Trophoblast cell (in vitro differentiated cells and primary cell): Measurements from ENCODE around the gene ADRA1B. TPM values are rescaled to one million over a fixed set of nuclear protein-coding genes. Genes with fewer than 3 reads are reported as not detected.

Experiments used
- DNase-seq, 2 donors: peaks; one replicate each; pipeline ENCODE4 v3.0.0-alpha.2; 2016
- H2AFZ ChIP-seq: 2 replicates; pipeline ENCODE4 v1.6.1; 2013; ENCODE audit warnings: low read length, moderate library complexity, mild to moderate bottlenecking; ENCODE audit not compliant: insufficient read depth, poor library complexity
- H2AK5ac ChIP-seq: 2 replicates; pipeline ENCODE4 v1.6.1; 2013; ENCODE audit warnings: mild to moderate bottlenecking, low read length
- H2BK120ac ChIP-seq: 2 replicates; pipeline ENCODE4 v1.6.1; 2013; ENCODE audit warnings: low read length, mild to moderate bottlenecking, moderate library complexity; ENCODE audit not compliant: insufficient read depth, poor library complexity
- H2BK12ac ChIP-seq: 2 replicates; pipeline ENCODE4 v1.6.1; 2013; ENCODE audit warnings: mild to moderate bottlenecking, low read length, moderate library complexity
- H2BK5ac ChIP-seq: 2 replicates; pipeline ENCODE4 v1.6.1; 2013; ENCODE audit warnings: low read length, low read depth, moderate library complexity, mild to moderate bottlenecking; ENCODE audit not compliant: poor library complexity
- H3K14ac ChIP-seq: 2 replicates; pipeline ENCODE4 v1.6.1; 2013; ENCODE audit warnings: mild to moderate bottlenecking, low read length
- H3K18ac ChIP-seq: 2 replicates; pipeline ENCODE4 v1.6.1; 2013; ENCODE audit warnings: mild to moderate bottlenecking, low read length
- H3K23ac ChIP-seq: 2 replicates; pipeline ENCODE4 v1.6.1; 2013; ENCODE audit warnings: low read length
- H3K27ac ChIP-seq: 2 replicates; pipeline ENCODE4 v1.5.1; 2013; ENCODE audit warnings: low read depth, mild to moderate bottlenecking, inconsistent platforms, low read length, moderate library complexity
- H3K27me3 ChIP-seq: 2 replicates; pipeline ENCODE4 v1.6.1; 2013; ENCODE audit warnings: inconsistent platforms, mild to moderate bottlenecking, low read length, moderate library complexity; ENCODE audit not compliant: insufficient read depth
- H3K36me3 ChIP-seq, 2 experiments: 1 replicate in 1 of 2; 2 replicates in 1 of 2; pipeline ENCODE4 v1.6.1; 2013; ENCODE audit warnings: low read length in 2 of 2, mild to moderate bottlenecking in 2 of 2, moderate library complexity in 1 of 2; ENCODE audit not compliant: insufficient read depth in 2 of 2, control insufficient read depth in 1 of 2
- H3K4ac ChIP-seq: 2 replicates; pipeline ENCODE4 v1.6.1; 2013; ENCODE audit warnings: low read depth, mild to moderate bottlenecking, low read length, moderate library complexity
- H3K4me1 ChIP-seq, 2 experiments: 1 replicate in 1 of 2; 2 replicates in 1 of 2; pipeline ENCODE4 v1.6.1; 2013; ENCODE audit warnings: low read length in 2 of 2, mild to moderate bottlenecking in 2 of 2, moderate library complexity in 1 of 2; ENCODE audit not compliant: insufficient read depth in 2 of 2, control insufficient read depth in 1 of 2
- H3K4me2 ChIP-seq: 2 replicates; pipeline ENCODE4 v1.6.1; 2013; ENCODE audit warnings: inconsistent platforms, mild to moderate bottlenecking, low read length, moderate library complexity
- H3K4me3 ChIP-seq: 2 replicates; pipeline ENCODE4 v1.5.1; 2013; ENCODE audit warnings: mild to moderate bottlenecking, low read depth, low read length, inconsistent platforms
- H3K79me1 ChIP-seq: one replicate; pipeline ENCODE4 v1.6.1; 2013; ENCODE audit warnings: low read length
- H3K79me2 ChIP-seq: 2 replicates; pipeline ENCODE4 v1.6.1; 2013; ENCODE audit warnings: low read length, mild to moderate bottlenecking; ENCODE audit not compliant: control insufficient read depth, insufficient read depth, poor library complexity
- H3K9ac ChIP-seq: 2 replicates; pipeline ENCODE4 v1.6.1; 2013; ENCODE audit warnings: mild to moderate bottlenecking, low read length
- H3K9me3 ChIP-seq: 2 replicates; pipeline ENCODE4 v1.6.1; 2013; ENCODE audit warnings: low read depth, mild to moderate bottlenecking, control low read depth, inconsistent platforms, low read length; ENCODE audit not compliant: insufficient read depth
- H4K12ac ChIP-seq: 2 replicates; pipeline ENCODE4 v1.6.1; 2013; ENCODE audit warnings: low read depth, mild to moderate bottlenecking, low read length, moderate library complexity
- H4K8ac ChIP-seq: 2 replicates; pipeline ENCODE4 v1.6.1; 2013; ENCODE audit warnings: low read depth, mild to moderate bottlenecking, low read length, moderate library complexity
- H4K91ac ChIP-seq: one replicate; pipeline ENCODE4 v1.6.1; 2013; ENCODE audit warnings: low read depth, mild to moderate bottlenecking, low read length, moderate library complexity
- WGBS: extraction: QIAGEN DNeasy Blood & Tissue Kit; methylation state at CpG from one replicate; pipeline ENCODE4 v1.1.7; 2013; ENCODE audit warnings: missing lambda C conversion rate; ENCODE audit not compliant: insufficient read length, insufficient coverage; ENCODE audit errors: extremely low coverage; 5-methylcytosine and 5-hydroxymethylcytosine counted together
- polyA plus RNA-seq: library from polyadenylated mRNA; stranded (reverse); fragments of 200-250 nt; gene quantifications from 2 replicates; pipeline ENCODE4 v1.2.3, GENCODE V29; 2013

ADRA1B gene
- polyA plus RNA-seq, result 4.2 and 4.4 TPM in 2 replicates

DNA sequence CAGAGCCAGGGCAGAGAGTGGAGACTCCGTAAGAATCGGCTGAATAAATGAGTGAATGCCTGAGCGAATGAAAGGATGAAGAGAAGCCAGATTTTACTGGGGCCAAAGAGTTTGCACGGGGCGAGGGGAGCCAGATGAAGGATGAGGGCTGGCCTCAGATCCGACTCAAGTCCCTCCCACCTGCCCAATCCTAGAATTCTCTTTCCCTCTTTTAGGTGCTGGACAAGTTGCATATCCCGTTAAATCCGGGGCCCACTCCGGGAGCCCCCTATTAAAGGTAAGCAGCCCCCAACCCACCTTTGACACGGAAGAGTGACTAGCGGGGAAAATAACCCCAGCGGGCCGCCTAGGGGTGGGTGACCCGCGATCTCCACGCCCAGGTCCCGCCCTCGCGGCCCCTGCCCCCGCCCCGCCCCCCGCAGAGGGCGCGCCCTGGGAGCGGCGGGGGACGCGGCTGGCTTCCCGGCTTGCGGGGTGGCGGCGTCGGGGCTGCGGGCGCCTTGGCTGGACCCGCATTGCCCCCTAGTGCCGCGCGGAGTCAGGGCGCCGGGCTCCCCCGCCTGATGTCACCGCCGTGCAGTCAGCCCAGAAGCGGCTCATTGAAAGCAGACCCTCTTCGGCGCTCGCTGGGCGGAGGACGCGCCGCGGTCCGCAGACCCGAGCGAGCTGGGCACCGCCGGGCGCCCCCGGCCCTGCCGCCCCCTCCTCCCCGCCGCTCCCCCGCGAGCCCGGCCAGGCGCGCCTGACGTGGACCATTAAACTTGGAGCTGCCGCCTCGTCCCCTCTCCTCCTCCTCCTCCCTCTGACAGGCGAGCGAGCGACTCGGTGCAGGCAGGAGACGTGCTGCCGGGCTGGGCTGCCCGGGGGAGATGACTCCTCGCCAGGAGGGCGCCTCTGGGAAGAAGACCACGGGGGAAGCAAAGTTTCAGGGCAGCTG lies at the start of gene ADRA1B:
Gene ADRA1B, plus strand, starts transcription at position 579 of the 937 bp plus-strand sequence. CDS start 424 bp downstream, outside the sequence.
- WGBS, result no CpG with 5 or more reads among the region's 81 CpGs
- Histone ChIP-seq H4K12ac (peak within 1 kb of the TSS; percentile 31), H2BK5ac (peak within 1 kb of the TSS; percentile 3), H2BK12ac (peak within 1 kb of the TSS; percentile 16), H2BK120ac (peak within 1 kb of the TSS; percentile 18), H2AK5ac (no peak within 1 kb of the TSS), H3K27me3 (no peaks in the 10 kb centered on the region), H3K36me3 (no peaks in the 10 kb centered on the region), H3K4me2 (peak within 1 kb of the TSS; percentile 66), H3K9me3 (peaks cover 5% of the 10 kb centered on the region), H3K79me2 (no peaks in the 10 kb centered on the region), H3K27ac (peak within 1 kb of the TSS; percentile 22), H4K91ac (peak within 1 kb of the TSS; percentile 71), H3K14ac (no peak within 1 kb of the TSS), H4K8ac (peak within 1 kb of the TSS; percentile 39), H3K23ac (no peak within 1 kb of the TSS), H3K79me1 (peaks cover 20% of the 10 kb centered on the region), H3K4me3 (peak within 1 kb of the TSS; percentile 60), H3K4me1 (peaks cover 16 to 32% of the 10 kb centered on the region in 2 experiments), H3K9ac (no peak within 1 kb of the TSS), H2AFZ (peak within 1 kb of the TSS; percentile 2), H3K4ac (no peak within 1 kb of the TSS), H3K18ac (peak within 1 kb of the TSS; percentile 71)
- DNase-seq, result peak; percentile 34 to 42

DNA sequence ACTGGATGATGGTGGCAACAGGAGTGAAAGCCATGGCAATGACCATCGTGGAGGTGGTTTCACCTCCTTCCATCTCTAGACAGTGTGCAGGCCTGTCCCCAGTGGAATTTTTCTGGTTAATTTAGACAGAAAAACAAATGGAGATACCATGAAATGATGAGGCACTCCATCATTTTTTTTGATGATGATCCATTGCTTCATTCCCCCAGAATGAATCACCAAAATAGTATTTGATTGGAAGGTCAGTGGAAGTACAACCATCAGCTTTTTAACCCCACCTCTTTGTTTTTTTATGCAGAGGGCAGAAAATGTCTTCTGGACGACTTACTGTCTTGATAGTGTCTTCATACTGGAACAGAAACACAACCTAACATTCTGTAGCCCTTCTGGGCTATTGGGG lies 42.6 kb upstream of the ADRA1B start:
- Histone ChIP-seq H2BK120ac (no peak overlapping the region), H3K79me2 (no peaks in the 10 kb centered on the region), H3K18ac (no peak overlapping the region), H2BK12ac (no peak overlapping the region), H2BK5ac (no peak overlapping the region), H3K27ac (no peak overlapping the region), H3K4me1 (peaks cover 5 to 6% of the 10 kb centered on the region in 2 experiments), H2AFZ (no peak overlapping the region), H3K4me3 (no peak overlapping the region), H3K4ac (no peak overlapping the region), H3K79me1 (peaks cover 8% of the 10 kb centered on the region), H3K9ac (no peak overlapping the region), H3K27me3 (no peaks in the 10 kb centered on the region), H4K91ac (no peak overlapping the region), H2AK5ac (no peak overlapping the region), H3K36me3 (no peaks in the 10 kb centered on the region), H3K23ac (no peak overlapping the region), H3K14ac (no peak overlapping the region), H3K4me2 (no peak overlapping the region), H4K12ac (no peak overlapping the region), H3K9me3 (no peaks in the 10 kb centered on the region), H4K8ac (no peak overlapping the region)
- no peak for DNase-seq
- WGBS, result no CpG with 5 or more reads among the region's 2 CpGs

- Histone ChIP-seq H3K27ac (no peak overlapping the region), H3K4me1 (peaks cover 10% of the 10 kb centered on the region in 2 experiments), H3K9me3 (no peaks in the 10 kb centered on the region), H3K4ac (no peak overlapping the region), H2AK5ac (no peak overlapping the region), H3K36me3 (no peaks in the 10 kb centered on the region), H3K18ac (no peak overlapping the region), H4K12ac (no peak overlapping the region), H2BK5ac (no peak overlapping the region), H3K4me2 (no peak overlapping the region), H2AFZ (no peak overlapping the region), H4K91ac (no peak overlapping the region), H2BK120ac (no peak overlapping the region), H2BK12ac (no peak overlapping the region), H3K14ac (no peak overlapping the region), H3K4me3 (no peak overlapping the region), H3K27me3 (no peaks in the 10 kb centered on the region), H3K9ac (no peak overlapping the region), H3K79me2 (no peaks in the 10 kb centered on the region), H4K8ac (no peak overlapping the region), H3K79me1 (peaks cover 12% of the 10 kb centered on the region), H3K23ac (no peak overlapping the region)
- DNase-seq, result no peak
Measured at GRCh38 chr5:159874263-159874662, 42.0 kb upstream of the ADRA1B start.

DNA sequence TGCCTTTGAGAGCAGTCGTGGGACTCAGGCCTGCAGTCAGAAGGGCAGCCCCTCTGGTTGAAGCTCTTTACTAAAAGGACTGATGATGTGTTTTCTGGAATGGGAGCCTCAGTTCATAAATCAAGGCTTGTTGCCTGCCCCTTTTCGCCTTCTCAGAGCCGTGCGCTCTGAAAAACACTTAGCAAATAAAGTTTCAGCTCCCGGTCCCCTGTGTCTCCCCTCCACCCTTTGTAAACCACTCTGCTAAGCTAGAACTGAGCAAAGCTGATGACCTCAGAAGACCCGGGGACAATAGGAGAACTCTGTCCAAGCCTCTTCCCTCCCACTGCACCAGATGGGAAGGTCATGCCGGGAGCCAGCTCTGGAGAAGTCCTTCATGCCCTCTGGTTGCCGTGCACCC lies 39.3 kb upstream of the ADRA1B start:
- H3K14ac ChIP-seq, result no peak overlapping the region
- no peak overlapping the region for H3K4me3 ChIP-seq
- H2AFZ ChIP-seq, result no peak overlapping the region
- no peak overlapping the region for H4K12ac ChIP-seq
- no peak overlapping the region for H3K4ac ChIP-seq
- no peak overlapping the region for H4K91ac ChIP-seq
- WGBS, result no CpG with 5 or more reads among the region's 8 CpGs
- H3K27me3 ChIP-seq, result no peaks in the 10 kb centered on the region
- no peak overlapping the region for H4K8ac ChIP-seq
- H2BK120ac ChIP-seq, result no peak overlapping the region
- peaks cover 14% of the 10 kb centered on the region for H3K79me1 ChIP-seq
- H3K9me3 ChIP-seq, result no peaks in the 10 kb centered on the region
- H3K9ac ChIP-seq, result no peak overlapping the region
- H3K79me2 ChIP-seq, result no peaks in the 10 kb centered on the region
- H2BK5ac ChIP-seq, result no peak overlapping the region
- no peak overlapping the region for H3K23ac ChIP-seq
- peaks cover 13% of the 10 kb centered on the region in 2 experiments for H3K4me1 ChIP-seq
- no peak overlapping the region for H2BK12ac ChIP-seq
- no peak overlapping the region for H3K4me2 ChIP-seq
- no peak for DNase-seq
- H3K18ac ChIP-seq, result no peak overlapping the region
- H3K36me3 ChIP-seq, result no peaks in the 10 kb centered on the region
- H3K27ac ChIP-seq, result no peak overlapping the region
- peak overlapping the region; percentile 24 for H2AK5ac ChIP-seq
